Measurements from ENCODE around the gene TPI1.

Gene TPI1

DNA sequence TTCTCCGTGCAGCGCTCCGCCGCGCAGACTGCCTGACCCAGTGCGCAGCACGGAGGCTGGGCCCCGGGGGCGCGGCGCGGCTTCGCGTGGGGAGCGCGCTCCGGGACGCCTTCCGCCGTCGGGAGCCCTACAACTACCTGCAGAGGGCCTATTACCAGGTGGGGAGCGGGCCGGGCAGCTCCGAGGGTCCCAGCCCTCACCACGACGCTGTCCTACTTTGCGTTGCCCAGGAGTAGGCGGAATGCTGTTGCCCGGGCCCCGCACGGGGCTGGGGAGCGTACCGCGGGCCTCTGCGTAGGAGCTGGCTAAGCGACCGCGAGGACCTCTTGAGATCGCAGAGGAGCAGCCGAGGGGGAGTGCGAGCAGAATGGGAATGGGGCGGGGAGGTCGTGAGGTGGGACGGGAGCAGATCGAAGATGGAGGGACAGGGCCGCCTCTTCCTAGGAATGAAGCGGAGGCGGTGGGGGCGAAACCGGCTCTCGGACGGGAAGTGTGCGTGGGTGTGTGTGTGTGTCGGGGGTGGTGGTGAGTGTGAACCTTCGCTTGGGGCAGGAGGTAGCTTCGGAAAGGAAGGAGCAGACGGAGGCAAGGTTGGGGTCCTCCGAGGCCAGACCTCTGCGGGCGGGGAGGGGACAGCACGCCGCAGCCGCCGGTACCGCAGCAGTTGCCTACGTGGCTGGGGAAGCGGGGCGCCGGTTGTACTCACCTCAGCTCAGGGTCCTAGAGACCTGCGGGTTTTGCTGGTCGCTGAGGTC is 38.4 kb upstream of the TPI1 start:
- no peak for FAIRE-seq

DNA sequence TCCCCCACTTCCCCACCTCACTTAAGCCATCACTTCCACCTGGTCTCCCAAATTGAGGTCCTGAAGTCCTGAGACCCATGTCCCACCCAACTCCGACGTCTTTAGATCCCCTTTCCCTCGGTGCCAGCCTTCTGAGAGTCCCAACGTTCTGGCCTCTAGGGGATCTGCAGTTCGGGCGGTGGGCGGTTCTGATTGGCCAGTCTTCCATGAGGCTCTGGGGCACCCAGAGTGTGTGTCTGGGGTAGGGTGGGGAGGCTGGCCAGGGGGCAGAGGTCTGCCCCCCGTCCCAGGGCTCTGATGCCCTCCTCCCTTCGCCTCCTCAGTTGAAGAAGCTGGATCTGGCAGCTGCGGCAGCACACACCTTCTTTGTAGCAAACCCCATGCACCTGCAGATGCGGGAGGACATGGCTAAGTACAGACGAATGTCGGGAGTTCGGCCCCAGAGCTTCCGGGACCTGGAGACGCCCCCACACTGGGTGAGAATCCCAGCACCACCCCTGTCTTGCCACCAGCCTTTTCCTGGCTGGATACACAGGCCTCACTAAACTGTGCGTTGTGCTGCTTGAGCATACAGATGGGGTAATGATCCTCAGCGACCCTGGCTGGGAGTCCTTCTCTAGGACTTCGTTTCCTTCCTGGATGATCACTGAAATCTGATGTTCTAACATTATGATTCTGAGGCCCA is 37.7 kb upstream of the TPI1 start:
- FAIRE-seq = no peak

DNA sequence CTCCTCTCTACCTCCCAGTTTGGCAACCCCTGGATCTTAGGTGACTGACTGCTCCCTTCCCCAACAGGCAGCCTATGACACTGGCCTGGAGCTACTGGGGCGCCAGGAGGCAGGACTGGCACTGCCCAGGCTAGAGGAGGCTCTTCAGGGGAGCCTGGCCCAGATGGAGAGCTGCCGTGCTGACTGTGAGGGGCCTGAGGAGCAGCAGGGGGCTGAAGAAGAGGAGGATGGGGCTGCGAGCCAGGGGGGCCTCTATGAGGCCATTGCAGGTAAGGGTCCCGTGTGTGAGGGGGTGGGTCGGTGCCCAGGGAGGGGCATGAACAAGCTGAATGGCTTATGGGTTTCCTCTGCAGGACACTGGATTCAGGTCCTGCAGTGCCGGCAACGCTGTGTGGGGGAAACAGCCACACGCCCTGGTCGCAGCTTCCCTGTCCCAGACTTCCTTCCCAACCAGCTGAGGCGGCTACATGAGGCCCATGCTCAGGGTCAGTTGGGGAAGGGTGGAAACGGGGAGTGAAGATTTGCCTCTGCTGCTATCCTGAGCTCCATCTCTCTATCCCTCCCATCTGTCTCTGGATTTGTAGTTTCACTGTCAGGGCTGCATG is 36.9 kb upstream of the TPI1 start:
- FAIRE-seq = no peak

DNA sequence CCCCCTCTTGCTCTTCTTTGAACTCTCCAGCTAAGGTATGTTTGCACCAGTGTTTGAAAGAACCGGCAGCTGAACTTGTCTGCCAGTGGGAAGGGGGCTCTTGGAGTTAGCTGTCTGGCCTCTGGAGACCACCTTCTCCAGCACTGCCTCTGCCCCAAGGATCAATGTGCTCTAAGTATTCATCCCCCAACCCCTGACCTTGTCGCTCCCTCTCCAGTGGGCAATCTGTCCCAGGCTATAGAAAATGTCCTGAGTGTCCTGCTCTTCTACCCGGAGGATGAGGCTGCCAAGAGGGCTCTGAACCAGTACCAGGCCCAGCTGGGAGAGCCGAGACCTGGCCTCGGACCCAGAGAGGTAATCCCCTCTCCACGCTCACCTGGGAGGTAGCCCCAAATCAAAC is 36.3 kb upstream of the TPI1 start:
- no peak for FAIRE-seq

DNA sequence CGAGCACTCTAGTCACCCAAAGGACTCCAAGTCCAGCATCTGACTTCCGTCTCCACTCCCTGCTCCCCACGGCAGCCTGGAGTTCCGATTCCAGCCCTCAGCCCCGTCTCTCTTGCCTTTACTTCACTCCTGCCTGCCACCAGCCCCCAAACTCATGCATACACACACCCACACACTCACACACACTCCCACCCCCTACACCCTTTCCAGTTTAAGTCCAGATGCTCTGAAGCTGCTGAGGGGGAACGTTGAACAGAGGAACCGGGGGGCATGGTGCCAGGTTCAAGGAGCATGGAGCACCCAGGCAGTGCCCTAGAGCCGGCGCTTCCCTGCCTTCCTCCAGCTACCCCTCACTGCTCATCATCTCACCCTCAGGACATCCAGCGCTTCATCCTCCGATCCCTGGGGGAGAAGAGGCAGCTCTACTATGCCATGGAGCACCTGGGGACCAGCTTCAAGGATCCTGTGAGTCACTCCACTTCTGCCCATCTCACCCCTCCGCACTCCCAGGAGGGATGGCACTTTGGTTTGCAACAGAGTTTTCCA is 35.8 kb upstream of the TPI1 start:
- FAIRE-seq = no peak

DNA sequence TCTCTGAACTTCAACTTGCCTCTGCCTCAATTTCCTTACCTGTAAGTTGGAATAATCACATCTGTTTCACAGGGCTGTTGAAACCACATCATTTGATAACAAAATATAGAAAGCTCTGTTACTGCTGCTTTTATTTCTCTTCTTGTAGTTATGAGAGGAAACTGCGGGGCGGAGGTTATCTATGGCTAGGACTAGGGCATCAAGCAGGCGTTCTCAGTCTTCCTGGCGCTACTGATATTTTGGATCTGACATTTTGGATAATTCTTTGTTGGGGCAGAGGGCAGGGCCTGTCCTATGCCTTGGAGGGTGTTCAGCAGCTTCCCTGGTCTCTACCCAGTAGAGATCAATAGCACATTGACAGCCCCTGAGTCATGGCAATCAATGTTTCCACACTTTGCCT is 35.2 kb upstream of the TPI1 start:
- FAIRE-seq = no peak

DNA sequence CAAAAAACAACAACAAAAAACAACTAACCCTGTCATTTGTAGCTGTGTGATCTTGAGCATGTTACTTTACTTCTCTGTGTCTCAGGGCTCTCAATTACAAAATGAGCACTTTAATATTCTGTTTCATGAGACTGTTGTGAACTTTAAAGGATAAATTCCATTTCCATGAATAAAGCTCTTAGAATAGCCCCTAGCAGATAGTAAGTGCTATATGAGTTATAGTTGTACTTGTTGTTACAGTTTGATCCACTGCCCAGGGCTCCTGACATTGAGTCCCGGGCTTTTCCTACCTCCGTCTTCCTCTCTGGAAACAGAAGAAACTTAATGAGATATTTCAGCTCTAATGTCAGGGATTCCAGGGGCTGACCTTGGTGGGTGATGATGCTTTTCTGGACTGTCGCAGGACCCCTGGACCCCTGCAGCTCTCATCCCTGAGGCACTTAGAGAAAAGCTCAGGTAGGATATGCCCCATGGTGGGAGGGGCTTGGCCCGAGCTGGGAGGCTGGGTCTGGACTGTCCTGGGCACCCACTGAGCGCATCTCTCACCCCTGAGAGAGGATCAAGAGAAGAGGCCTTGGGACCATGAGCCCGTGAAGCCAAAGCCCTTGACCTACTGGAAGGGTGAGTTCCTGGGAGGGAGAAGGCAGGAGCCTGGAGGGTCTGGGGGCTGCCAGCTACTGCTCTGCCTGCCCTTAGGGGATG is 34.0 kb upstream of the TPI1 start:
- FAIRE-seq = no peak

DNA sequence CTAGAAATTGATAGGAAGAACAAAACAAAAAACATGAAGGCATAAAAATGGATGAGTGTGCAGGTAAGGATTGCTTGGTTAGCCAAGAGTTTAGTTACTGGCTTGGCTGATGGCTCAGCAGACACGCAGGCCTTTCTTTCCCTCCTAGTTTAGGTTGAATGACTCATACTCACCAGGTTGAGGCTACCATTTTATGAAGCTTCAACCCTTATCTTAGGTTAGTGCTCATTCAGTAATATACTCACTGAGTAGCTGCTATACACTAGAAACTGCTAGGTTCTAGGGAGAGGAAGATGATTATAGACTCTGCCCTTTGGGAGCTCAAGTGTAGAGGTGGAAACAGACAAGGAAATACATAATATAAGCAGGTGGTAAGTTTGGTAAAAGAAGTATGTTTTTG is 33.1 kb upstream of the TPI1 start:
- no peak for FAIRE-seq

DNA sequence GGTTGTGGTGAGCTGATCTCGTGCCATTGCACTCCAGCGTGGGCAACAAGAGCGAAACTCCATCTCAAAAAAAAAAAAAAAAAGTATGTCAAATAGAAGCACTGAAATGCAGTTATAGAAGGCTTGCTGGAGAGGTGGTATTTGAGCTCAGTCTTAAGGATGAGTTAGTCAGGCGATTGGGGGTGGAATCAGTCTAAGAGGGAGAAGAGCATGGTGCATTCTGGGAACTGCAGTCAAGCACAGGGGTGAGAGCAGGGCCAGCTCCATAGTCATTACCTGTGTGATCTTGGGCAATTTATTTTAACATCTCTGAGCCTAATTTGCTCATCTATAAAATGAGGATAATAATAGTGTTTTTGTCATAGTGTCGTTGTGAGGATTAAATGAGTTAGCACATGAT is 32.5 kb upstream of the TPI1 start:
- FAIRE-seq = no peak

DNA sequence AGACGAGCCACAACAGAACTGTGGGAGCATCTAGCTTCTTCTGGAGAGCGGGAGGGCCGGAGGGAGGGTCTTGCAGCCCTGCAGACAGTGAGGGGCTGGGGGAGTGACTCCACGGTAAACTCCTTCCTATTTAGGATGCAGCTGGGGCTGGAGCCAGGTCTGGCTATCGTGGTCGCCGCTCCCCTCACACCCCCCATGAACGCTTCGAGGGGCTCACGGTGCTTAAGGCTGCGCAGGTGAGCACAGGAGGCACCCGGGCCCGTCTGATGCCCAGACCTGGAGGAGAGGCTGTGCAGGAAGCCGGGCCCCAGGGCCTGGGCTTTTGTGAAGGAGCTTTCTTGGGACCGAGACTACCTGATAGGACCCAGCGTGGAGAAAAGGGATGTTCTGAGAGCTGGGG is 30.5 kb upstream of the TPI1 start:
- no peak for FAIRE-seq

DNA sequence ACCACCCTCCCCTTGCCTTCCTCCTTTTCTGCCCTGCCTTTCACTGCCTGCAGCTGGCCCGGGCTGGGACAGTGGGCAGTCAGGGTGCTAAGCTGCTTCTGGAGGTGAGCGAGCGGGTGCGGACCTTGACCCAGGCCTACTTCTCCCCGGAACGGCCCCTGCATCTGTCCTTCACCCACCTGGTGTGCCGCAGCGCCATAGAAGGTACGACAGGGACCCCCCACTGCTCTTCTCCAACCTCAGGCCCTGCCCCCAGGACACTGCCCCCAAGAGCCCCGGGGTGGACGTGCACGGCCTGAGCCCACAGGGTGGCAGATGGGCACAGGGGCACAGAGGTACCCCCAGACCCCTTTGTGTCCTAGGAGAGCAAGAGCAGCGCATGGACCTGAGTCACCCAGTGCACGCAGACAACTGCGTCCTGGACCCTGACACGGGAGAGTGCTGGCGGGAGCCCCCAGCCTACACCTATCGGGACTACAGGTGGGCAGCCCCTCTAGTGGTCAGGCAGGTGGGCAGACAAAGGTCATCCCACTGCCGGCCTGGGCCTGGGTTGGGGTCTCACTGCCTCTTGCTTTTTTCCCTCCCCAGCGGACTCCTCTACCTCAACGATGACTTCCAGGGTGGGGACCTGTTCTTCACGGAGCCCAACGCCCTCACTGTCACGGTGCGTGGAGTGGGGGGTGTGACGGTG is 29.8 kb upstream of the TPI1 start:
- FAIRE-seq = no peak

- FAIRE-seq = no peak
Measured at GRCh38 chr12:6838854-6839253, 28.5 kb upstream of the TPI1 start.

GRCh38 chr12:6839482-6840201 is 27.7 kb upstream of the TPI1 start:
- no peak for FAIRE-seq

DNA sequence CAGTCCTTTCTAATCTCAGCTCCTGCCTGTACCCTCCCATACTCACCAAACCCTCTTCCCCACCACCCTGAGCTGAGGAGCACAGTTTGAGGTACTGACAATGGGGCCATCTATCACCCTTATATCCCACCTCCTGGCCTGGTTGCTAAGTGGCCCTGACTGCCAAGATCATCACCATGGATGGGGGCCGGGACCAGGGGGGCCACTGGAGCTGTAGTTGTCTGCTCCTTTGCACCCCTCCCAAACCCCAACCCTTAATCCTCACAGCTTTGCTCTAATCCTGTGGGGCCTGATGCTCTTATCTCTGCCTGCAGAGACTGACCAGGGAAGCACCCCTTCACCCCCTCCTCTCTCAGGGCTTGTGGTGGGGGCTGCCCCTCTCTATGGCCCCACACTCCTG is 27.0 kb upstream of the TPI1 start:
- no peak for FAIRE-seq

- no peak for FAIRE-seq
Measured at GRCh38 chr12:6840761-6841515, 26.4 kb upstream of the TPI1 start, which contains the start of gene GNB3. Gene GNB3 (plus strand): TSS chr12:6840925. CDS start chr12:6841288, 363 bp downstream.

- FAIRE-seq = no peak
Measured at GRCh38 chr12:6842075-6842474, 25.3 kb upstream of the TPI1 start.

DNA sequence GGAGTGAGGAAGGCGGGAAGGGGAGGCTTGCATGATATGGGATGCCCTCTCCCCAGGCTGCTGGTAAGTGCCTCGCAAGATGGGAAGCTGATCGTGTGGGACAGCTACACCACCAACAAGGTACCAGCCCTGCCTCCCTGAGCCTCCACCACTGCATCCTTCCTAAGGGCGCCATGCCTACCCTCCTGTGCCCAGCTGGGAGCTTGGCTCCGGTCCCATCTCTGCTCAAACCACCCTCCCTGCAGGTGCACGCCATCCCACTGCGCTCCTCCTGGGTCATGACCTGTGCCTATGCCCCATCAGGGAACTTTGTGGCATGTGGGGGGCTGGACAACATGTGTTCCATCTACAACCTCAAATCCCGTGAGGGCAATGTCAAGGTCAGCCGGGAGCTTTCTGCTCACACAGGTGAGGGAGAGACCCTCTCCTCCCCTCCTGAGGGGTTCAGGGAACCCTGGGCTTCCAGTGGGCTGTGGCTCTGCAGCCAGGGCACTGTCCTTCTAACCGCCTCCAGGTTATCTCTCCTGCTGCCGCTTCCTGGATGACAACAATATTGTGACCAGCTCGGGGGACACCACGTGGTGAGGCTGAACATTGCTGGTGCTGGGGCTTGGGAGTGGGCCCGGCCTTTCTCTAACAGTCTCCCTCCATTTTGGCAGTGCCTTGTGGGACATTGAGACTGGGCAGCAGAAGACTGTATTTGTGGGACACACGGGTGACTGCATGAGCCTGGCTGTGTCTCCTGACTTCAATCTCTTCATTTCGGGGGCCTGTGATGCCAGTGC is 24.0 kb upstream of the TPI1 start:
- no peak for FAIRE-seq

DNA sequence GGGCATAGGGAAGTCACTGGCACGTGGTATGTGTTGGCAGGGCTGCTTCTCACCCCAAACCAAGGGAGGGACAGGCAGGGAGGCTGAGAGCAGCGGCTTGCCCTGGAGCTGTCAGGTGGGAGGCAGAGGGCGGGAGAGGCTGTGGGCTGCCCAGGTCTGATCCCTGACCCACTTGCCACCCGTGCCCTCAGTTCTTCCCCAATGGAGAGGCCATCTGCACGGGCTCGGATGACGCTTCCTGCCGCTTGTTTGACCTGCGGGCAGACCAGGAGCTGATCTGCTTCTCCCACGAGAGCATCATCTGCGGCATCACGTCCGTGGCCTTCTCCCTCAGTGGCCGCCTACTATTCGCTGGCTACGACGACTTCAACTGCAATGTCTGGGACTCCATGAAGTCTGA is 21.9 kb upstream of the TPI1 start:
- no peak for FAIRE-seq

DNA sequence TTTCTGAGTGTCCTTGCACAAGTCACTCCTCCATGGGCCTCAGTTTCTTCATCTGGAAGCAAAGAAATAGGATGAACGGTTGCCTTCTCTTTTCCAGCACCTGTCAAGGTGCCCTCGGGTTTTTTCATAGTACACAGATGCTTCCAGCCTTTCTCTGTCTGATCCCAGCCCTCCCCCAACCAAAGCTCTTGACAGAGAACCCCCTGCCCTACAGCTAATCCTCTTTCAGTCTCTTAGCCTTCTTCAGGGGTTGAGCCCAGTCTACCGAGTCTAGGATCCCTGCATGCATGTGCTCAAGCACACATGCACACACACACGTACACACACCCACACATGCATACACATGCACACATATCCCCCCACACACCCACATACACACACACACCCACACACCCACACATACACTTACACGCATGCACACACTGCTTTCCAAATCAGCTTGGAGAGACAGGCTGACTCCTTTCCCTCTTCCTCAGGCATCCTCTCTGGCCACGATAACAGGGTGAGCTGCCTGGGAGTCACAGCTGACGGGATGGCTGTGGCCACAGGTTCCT is 20.9 kb upstream of the TPI1 start:
- FAIRE-seq = no peak

DNA sequence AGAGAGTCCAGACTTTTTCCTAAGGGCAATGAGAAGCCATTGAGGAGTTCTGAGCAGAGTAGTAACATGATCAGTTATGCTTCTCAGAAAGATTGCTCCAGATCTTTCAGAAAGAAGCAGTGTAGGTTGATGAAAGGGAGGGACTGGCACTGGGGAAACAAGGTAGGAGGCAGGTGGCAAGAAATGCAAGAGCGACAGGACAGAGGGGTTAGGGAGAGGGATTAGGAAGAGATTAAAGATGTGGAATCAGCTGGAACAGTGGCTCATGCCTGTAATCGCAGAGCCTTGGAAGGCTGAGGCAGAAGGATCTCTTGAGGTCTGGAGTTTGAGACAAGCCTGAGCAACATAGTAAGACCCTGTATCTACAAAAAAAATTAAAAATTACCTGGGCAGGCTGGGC is 19.7 kb upstream of the TPI1 start:
- FAIRE-seq = no peak

Measured in TTC549 (cell line).